HepG2 (cell line): ENCODE results near the gene PRDX2. TPM values are rescaled to one million over a fixed set of nuclear protein-coding genes. Genes with fewer than 3 reads are reported as not detected.

ENCODE experiments used
- CEBPZ ChIP-seq: IDR thresholded peaks from 2 replicates; pipeline ENCODE4 v1.6.1; 2012; ENCODE audit warnings: low read length, improper control_type of control experiment
- EZH2 ChIP-seq: conservative IDR thresholded peaks from 2 replicates; pipeline ENCODE4 v1.6.1; 2012; ENCODE audit warnings: mild to moderate bottlenecking, low read depth, low read length, moderate library complexity
- FOXJ3 ChIP-seq: sonication (generic); formaldehyde crosslinking; IDR thresholded peaks from 2 replicates; pipeline ENCODE4 v1.4.0; 2020; ENCODE audit warnings: missing genetic modification reagents, mild to moderate bottlenecking, borderline replicate concordance
- HES4 ChIP-seq: sonication (generic); formaldehyde crosslinking; IDR thresholded peaks from 2 replicates; pipeline ENCODE4 v1.9.0; 2021; ENCODE audit warnings: mild to moderate bottlenecking, missing genetic modification reagents, borderline replicate concordance
- HMG20A ChIP-seq: IDR thresholded peaks from 2 replicates; pipeline ENCODE4 v1.6.1; 2016; ENCODE audit warnings: borderline replicate concordance
- LBX2 ChIP-seq: sonication (generic); formaldehyde crosslinking; IDR thresholded peaks from 2 replicates; pipeline ENCODE4 v1.5.0; 2020; ENCODE audit warnings: missing genetic modification reagents, mild to moderate bottlenecking, borderline replicate concordance
- MATR3 ChIP-seq: sonication (generic); formaldehyde crosslinking; IDR thresholded peaks from 2 replicates; pipeline ENCODE4 v1.4.0; 2020; ENCODE audit warnings: missing genetic modification reagents
- MEF2D ChIP-seq: sonication (generic); formaldehyde crosslinking; IDR thresholded peaks from 2 replicates; pipeline ENCODE4 v1.5.1; 2020; ENCODE audit warnings: mild to moderate bottlenecking, missing genetic modification reagents
- PLRG1 ChIP-seq: fragments of 450-650 bp; conservative IDR thresholded peaks from 2 replicates; pipeline ENCODE4 v1.6.1; 2016
- PLSCR1 ChIP-seq: sonication (generic); formaldehyde crosslinking; IDR thresholded peaks from 2 replicates; pipeline ENCODE4 v1.5.0; 2020; ENCODE audit warnings: missing genetic modification reagents, mild to moderate bottlenecking, borderline replicate concordance
- SRF ChIP-seq: IDR thresholded peaks from 2 replicates; pipeline ENCODE4 v1.6.1; 2011; ENCODE audit warnings: mild to moderate bottlenecking, low read depth, low read length, moderate library complexity
- ZNF33B ChIP-seq: sonication (generic); formaldehyde crosslinking; IDR thresholded peaks from 2 replicates; pipeline ENCODE4 v1.5.1; 2020; ENCODE audit warnings: mild to moderate bottlenecking, missing genetic modification reagents
- ZNF362 ChIP-seq: sonication (generic); formaldehyde crosslinking; IDR thresholded peaks from 2 replicates; pipeline ENCODE4 v1.4.0; 2020; ENCODE audit warnings: missing genetic modification reagents, mild to moderate bottlenecking, borderline replicate concordance
- ZNF512B ChIP-seq: sonication (generic); formaldehyde crosslinking; IDR thresholded peaks from 2 replicates; pipeline ENCODE4 v1.5.1; 2020; ENCODE audit warnings: missing genetic modification reagents, mild to moderate bottlenecking, borderline replicate concordance
- ZNF550 ChIP-seq: sonication (generic); formaldehyde crosslinking; IDR thresholded peaks from 2 replicates; pipeline ENCODE4 v1.4.0; 2020; ENCODE audit warnings: mild to moderate bottlenecking, missing genetic modification reagents, borderline replicate concordance
- ZNF644 ChIP-seq: IDR thresholded peaks from 2 replicates; pipeline ENCODE4 v1.6.1; 2016; ENCODE audit warnings: low read depth
- ZNF704 ChIP-seq: sonication (generic); formaldehyde crosslinking; IDR thresholded peaks from 2 replicates; pipeline ENCODE4 v1.8.1; 2023; ENCODE audit warnings: mild to moderate bottlenecking, inconsistent platforms, moderate library complexity, missing genetic modification reagents, borderline replicate concordance
- ZNF740 ChIP-seq: sonication (generic); formaldehyde crosslinking; IDR thresholded peaks from 2 replicates; pipeline ENCODE4 v1.4.0; 2020; ENCODE audit warnings: missing genetic modification reagents
- polyA plus RNA-seq, 8 experiments: library from polyadenylated mRNA; depleted of rRNA in 3 of 8; stranded (reverse) in 7 of 8; unstranded in 1 of 8; fragments of >200 nt; fragmentation: Illumina TruSeq in 4 of 8; extraction: Trizol in 4 of 8; gene quantifications; 2 replicates each; pipeline versions ENCODE4 v1.2.1 to v1.2.3, GENCODE V29; 2011 to 2016; ENCODE audit warnings: low read depth in 4 of 8, missing spikeins in 1 of 8, mixed read lengths in 1 of 8; ENCODE audit not compliant: insufficient read depth in 1 of 8
- total RNA-seq, 5 experiments: library from RNA; depleted of rRNA; stranded (reverse); fragments of >200 nt; fragmentation: Illumina TruSeq; extraction: Trizol; gene quantifications; 2 replicates each; pipeline ENCODE4 v1.2.3, GENCODE V29; 2016; ENCODE audit warnings: low read depth in 1 of 5

Gene PRDX2
- total and polyA plus RNA-seq, 2 of the 13 experiments (the other 11 are each of a cell fraction or from before 2014, with no cell fraction given): 218 to 381 TPM

- peak; percentile 55; the same call in 1 of the 2 replicates for TF ChIP-seq MEF2D (CRISPR knock-in tag)
- no peak for TF ChIP-seq MATR3 (CRISPR knock-in tag)
- TF ChIP-seq ZNF704: peak; percentile 85; the same call in 1 of the 2 replicates
- TF ChIP-seq ZNF33B (CRISPR knock-in tag): peak; percentile 68; the same call in 1 of the 2 replicates
- peak; percentile 81; the same call in 1 of the 2 replicates for TF ChIP-seq HES4 (CRISPR knock-in tag)
- TF ChIP-seq EZH2: no peak
- TF ChIP-seq ZNF740: no peak
- TF ChIP-seq ZNF362 (CRISPR knock-in tag): peak; percentile 48; the same call in 1 of the 2 replicates
- TF ChIP-seq ZNF512B (CRISPR knock-in tag): 0 out of 2 replicates have a peak, but pooled peaks have one; percentile 89
- peak; percentile 85 for TF ChIP-seq ZNF550 (CRISPR knock-in tag)
- TF ChIP-seq LBX2 (CRISPR knock-in tag): no peak
- no peak for TF ChIP-seq ZNF644 (CRISPR knock-in tag)
- TF ChIP-seq FOXJ3 (CRISPR knock-in tag): no peak
- no peak for TF ChIP-seq HMG20A
- TF ChIP-seq CEBPZ: no peak
- TF ChIP-seq PLRG1: no peak
- TF ChIP-seq PLSCR1 (CRISPR knock-in tag): no peak; the same call in 1 of the 2 replicates
- no peak for TF ChIP-seq SRF
Observed at GRCh38 chr19:12801466-12802266, at the start of gene PRDX2, which contains the start of gene THSD8 (continued).
